Measurements from ENCODE around the gene MARCHF4. TPM values are rescaled to one million over a fixed set of nuclear protein-coding genes. Genes with fewer than 3 reads are reported as not detected.

Gene MARCHF4
- total and polyA plus RNA-seq, 7 experiments from 2014 or later = not detected

- Histone ChIP-seq H3K27ac (ENCODE audit: low read depth, low read length) (no peak overlapping the region), H3K9me3 (ENCODE audit: control insufficient read depth in 2 of 3, low read length in 3 of 3) (no peaks in the 10 kb centered on the region), H3K4me1 (ENCODE audit: control insufficient read depth in 2 of 2, insufficient read depth in 2 of 2, low read length in 2 of 2) (peaks cover 0 to 7% of the 10 kb centered on the region in 2 donors), H3K27me3 (ENCODE audit: control insufficient read depth in 2 of 2, insufficient read depth in 2 of 2, low read length in 2 of 2) (no peaks in the 10 kb centered on the region), H3K4me3 (ENCODE audit: low read length) (no peak overlapping the region), H3K36me3 (ENCODE audit: control insufficient read depth in 2 of 3, insufficient read depth in 3 of 3, low read length in 3 of 3) (no peaks in the 10 kb centered on the region)
- no peak overlapping the region for H3K27ac Mint-ChIP-seq
- no peak for ATAC-seq
- CTCF ChIA-PET = no interaction called here
- H3K4me3 Mint-ChIP-seq = no peak overlapping the region
- intact Hi-C loops (cut with micrococcal nuclease) = no loop called here
- H3K36me3 Mint-ChIP-seq = peaks cover 0 to 3% (median 0%) of the 10 kb centered on the region in 5 donors
- DNase-seq = no peak
- peaks cover 8 to 19% (median 18%) of the 10 kb centered on the region in 7 donors for H3K4me1 Mint-ChIP-seq
- peaks cover 0 to 12% (median 0%) of the 10 kb centered on the region in 5 donors for H3K27me3 Mint-ChIP-seq
- H3K9me3 Mint-ChIP-seq = no peaks in the 10 kb centered on the region
- POLR2A ChIA-PET = no interaction called here
These were observed 20.9 kb upstream of the MARCHF4 start for GRCh38 chr2:216392945-216393840.

- CTCF ChIA-PET = interaction anchor here (1.2 kb wide), 1 partner anchor 273 kb away, joined by 3 read pairs; no protein-coding TSS in a partner anchor
- no peak overlapping the region for H3K27ac Mint-ChIP-seq
These were observed 19.8 kb upstream of the MARCHF4 start for GRCh38 chr2:216392018-216392562.

GRCh38 chr2:216391401-216391800 lies 19.1 kb upstream of the MARCHF4 start:
- Mint-ChIP-seq H3K4me3 (no peak overlapping the region), H3K27ac (no peak overlapping the region), H3K9me3 (peaks cover 0 to 2% (median 0%) of the 10 kb centered on the region in 11 donors), H3K27me3 (peaks cover 0 to 12% (median 0%) of the 10 kb centered on the region in 5 donors), H3K36me3 (peaks cover 0 to 3% (median 0%) of the 10 kb centered on the region in 5 donors), H3K4me1 (peaks cover 13 to 28% (median 27%) of the 10 kb centered on the region in 7 donors)
- H3K4me1 ChIP-seq (ENCODE audit: control insufficient read depth in 2 of 2, insufficient read depth in 2 of 2, low read length in 2 of 2) = peaks cover 0 to 13% of the 10 kb centered on the region in 2 donors
- DNase-seq (no peak), ATAC-seq (no peak)
- intact Hi-C loops (cut with micrococcal nuclease) = no loop called here
- no peaks in the 10 kb centered on the region for H3K27me3 ChIP-seq (ENCODE audit: control insufficient read depth in 2 of 2, insufficient read depth in 2 of 2, low read length in 2 of 2)
- H3K4me3 ChIP-seq (ENCODE audit: low read length) = no peak overlapping the region
- CTCF ChIA-PET = interaction anchor here (1.2 kb wide), 1 partner anchor 272 kb away, joined by 3 read pairs; no protein-coding TSS in a partner anchor
- no peaks in the 10 kb centered on the region for H3K9me3 ChIP-seq (ENCODE audit: control insufficient read depth in 2 of 3, low read length in 3 of 3)
- H3K36me3 ChIP-seq (ENCODE audit: control insufficient read depth in 2 of 3, insufficient read depth in 3 of 3, low read length in 3 of 3) = no peaks in the 10 kb centered on the region
- H3K27ac ChIP-seq (ENCODE audit: low read depth, low read length) = no peak overlapping the region
- POLR2A ChIA-PET = no interaction called here

More at GRCh38 chr2:216392018-216392562, 19.8 kb upstream of the MARCHF4 start:
- POLR2A ChIA-PET = no interaction called here
- Histone ChIP-seq H3K4me1 (ENCODE audit: control insufficient read depth in 2 of 2, insufficient read depth in 2 of 2, low read length in 2 of 2) (peaks cover 0 to 13% of the 10 kb centered on the region in 2 donors), H3K36me3 (ENCODE audit: control insufficient read depth in 2 of 3, insufficient read depth in 3 of 3, low read length in 3 of 3) (no peaks in the 10 kb centered on the region), H3K4me3 (ENCODE audit: low read length) (no peak overlapping the region), H3K27me3 (ENCODE audit: control insufficient read depth in 2 of 2, insufficient read depth in 2 of 2, low read length in 2 of 2) (no peaks in the 10 kb centered on the region), H3K9me3 (ENCODE audit: control insufficient read depth in 2 of 3, low read length in 3 of 3) (no peaks in the 10 kb centered on the region), H3K27ac (ENCODE audit: low read depth, low read length) (no peak overlapping the region)
- H3K27me3 Mint-ChIP-seq = peaks cover 0 to 12% (median 0%) of the 10 kb centered on the region in 5 donors
- peaks cover 0 to 2% (median 0%) of the 10 kb centered on the region in 11 donors for H3K9me3 Mint-ChIP-seq
- H3K36me3 Mint-ChIP-seq = peaks cover 0 to 3% (median 0%) of the 10 kb centered on the region in 5 donors
- no peak for DNase-seq
- peaks cover 13 to 28% (median 27%) of the 10 kb centered on the region in 7 donors for H3K4me1 Mint-ChIP-seq
- intact Hi-C loops (cut with micrococcal nuclease) = no loop called here
- H3K4me3 Mint-ChIP-seq = no peak overlapping the region
- no peak for ATAC-seq

- ATAC-seq (no peak), DNase-seq (no peak)
- Histone ChIP-seq H3K4me3 (ENCODE audit: low read length) (no peak overlapping the region), H3K9me3 (ENCODE audit: control insufficient read depth in 2 of 3, low read length in 3 of 3) (no peaks in the 10 kb centered on the region), H3K27ac (ENCODE audit: low read depth, low read length) (no peak overlapping the region), H3K4me1 (ENCODE audit: control insufficient read depth in 2 of 2, insufficient read depth in 2 of 2, low read length in 2 of 2) (peaks cover 0 to 13% of the 10 kb centered on the region in 2 donors), H3K36me3 (ENCODE audit: control insufficient read depth in 2 of 3, insufficient read depth in 3 of 3, low read length in 3 of 3) (no peaks in the 10 kb centered on the region), H3K27me3 (ENCODE audit: control insufficient read depth in 2 of 2, insufficient read depth in 2 of 2, low read length in 2 of 2) (no peaks in the 10 kb centered on the region)
- Mint-ChIP-seq H3K4me3 (no peak overlapping the region), H3K36me3 (peaks cover 0 to 2% (median 0%) of the 10 kb centered on the region in 5 donors), H3K27me3 (peaks cover 0 to 5% (median 0%) of the 10 kb centered on the region in 5 donors), H3K9me3 (peaks cover 0 to 2% (median 0%) of the 10 kb centered on the region in 11 donors), H3K27ac (no peak overlapping the region), H3K4me1 (peaks cover 13 to 21% (median 19%) of the 10 kb centered on the region in 7 donors)
- intact Hi-C loops (cut with micrococcal nuclease) = loop anchor here (5.0 kb wide), 1 partner anchor 37 kb away; no protein-coding TSS in a partner anchor
- ChIA-PET POLR2A (no interaction called here), CTCF (no interaction called here)
These were observed 17.3 kb upstream of the MARCHF4 start for GRCh38 chr2:216389570-216389969.

GRCh38 chr2:216388046-216388884 lies 16.0 kb upstream of the MARCHF4 start:
- Mint-ChIP-seq H3K4me1 (peaks cover 12 to 19% (median 18%) of the 10 kb centered on the region in 7 donors), H3K36me3 (peaks cover 0 to 2% (median 0%) of the 10 kb centered on the region in 5 donors), H3K9me3 (peaks cover 0 to 2% (median 0%) of the 10 kb centered on the region in 11 donors), H3K27me3 (peaks cover 0 to under 1% (median 0%) of the 10 kb centered on the region in 5 donors), H3K27ac (peak overlapping the region in 8 of 9 donors; percentile 8 to 94 (median 63)), H3K4me3 (peak overlapping the region in 6 of 10 donors; percentile 23 to 75 (median 58))
- ChIA-PET POLR2A (interaction anchor here (0.6 kb wide), 1 partner anchor 35 kb away, joined by 4 read pairs; no protein-coding TSS in a partner anchor), CTCF (interaction anchor here (1.0 to 2.0 kb wide), 2 partner anchors 16 to 35 kb away, joined by 3 to 5 read pairs; no protein-coding TSS in a partner anchor)
- Histone ChIP-seq H3K4me1 (ENCODE audit: control insufficient read depth in 2 of 2, insufficient read depth in 2 of 2, low read length in 2 of 2) (peaks cover 0 to 13% of the 10 kb centered on the region in 2 donors), H3K27me3 (ENCODE audit: control insufficient read depth in 2 of 2, insufficient read depth in 2 of 2, low read length in 2 of 2) (no peaks in the 10 kb centered on the region), H3K36me3 (ENCODE audit: control insufficient read depth in 2 of 3, insufficient read depth in 3 of 3, low read length in 3 of 3) (no peaks in the 10 kb centered on the region), H3K4me3 (ENCODE audit: low read length) (no peak overlapping the region), H3K27ac (ENCODE audit: low read depth, low read length) (no peak overlapping the region), H3K9me3 (ENCODE audit: control insufficient read depth in 2 of 3, low read length in 3 of 3) (no peaks in the 10 kb centered on the region)
- ATAC-seq (peak; percentile 88), DNase-seq (peak in 6 of 9 donors; percentile 14 to 65 (median 48))
- intact Hi-C loops (cut with micrococcal nuclease) = loop anchor here (1.0 to 5.0 kb wide), 3 partner anchors 16 to 36 kb away; partner anchors contain the start of gene SMARCAL1 (in 1 of the 2)

GRCh38 chr2:216387262-216387661 lies 15.0 kb upstream of the MARCHF4 start:
- ATAC-seq (no peak), DNase-seq (no peak)
- Histone ChIP-seq H3K4me3 (ENCODE audit: low read length) (no peak overlapping the region), H3K27me3 (ENCODE audit: control insufficient read depth in 2 of 2, insufficient read depth in 2 of 2, low read length in 2 of 2) (no peaks in the 10 kb centered on the region), H3K9me3 (ENCODE audit: control insufficient read depth in 2 of 3, low read length in 3 of 3) (no peaks in the 10 kb centered on the region), H3K4me1 (ENCODE audit: control insufficient read depth in 2 of 2, insufficient read depth in 2 of 2, low read length in 2 of 2) (peaks cover 0 to 13% of the 10 kb centered on the region in 2 donors), H3K27ac (ENCODE audit: low read depth, low read length) (no peak overlapping the region), H3K36me3 (ENCODE audit: control insufficient read depth in 2 of 3, insufficient read depth in 3 of 3, low read length in 3 of 3) (no peaks in the 10 kb centered on the region)
- ChIA-PET POLR2A (no interaction called here), CTCF (interaction anchor here (0.6 to 2.0 kb wide), 2 partner anchors 18 to 34 kb away, joined by 3 to 5 read pairs; no protein-coding TSS in a partner anchor)
- Mint-ChIP-seq H3K4me3 (peak overlapping the region in 1 of 10 donors; percentile 75), H3K9me3 (peaks cover 0 to 2% (median 0%) of the 10 kb centered on the region in 11 donors), H3K36me3 (peaks cover 0 to 2% (median 0%) of the 10 kb centered on the region in 5 donors), H3K27ac (peak overlapping the region in 1 of 9 donors; percentile 83), H3K27me3 (no peaks in the 10 kb centered on the region), H3K4me1 (peaks cover 11 to 19% (median 18%) of the 10 kb centered on the region in 7 donors)
- intact Hi-C loops (cut with micrococcal nuclease) = loop anchor here (5.0 kb wide), 1 partner anchor 35 kb away; no protein-coding TSS in a partner anchor
